Osteoblast (primary cell): ENCODE results near the gene BTN2A1. TPM values are rescaled to one million over a fixed set of nuclear protein-coding genes. Genes with fewer than 3 reads are reported as not detected.

Source experiments
- DNase-seq: peaks from one replicate; pipeline ENCODE4 v3.0.0; 2011; ENCODE audit warnings: low spot score, mixed read lengths; ENCODE audit not compliant: insufficient read length; ENCODE audit errors: missing footprints
- H2AFZ ChIP-seq: 2 replicates; pipeline ENCODE4 v1.6.0; 2011; ENCODE audit warnings: mild to moderate bottlenecking, low read length
- H3K27ac ChIP-seq: 2 replicates; pipeline ENCODE4 v1.5.1; 2011; ENCODE audit warnings: mild to moderate bottlenecking, low read depth, low read length, moderate library complexity
- H3K27me3 ChIP-seq: 2 replicates; pipeline ENCODE4 v1.6.0; 2012; ENCODE audit warnings: mild to moderate bottlenecking, control low read depth, inconsistent platforms, low read length, moderate library complexity; ENCODE audit not compliant: insufficient read depth
- H3K36me3 ChIP-seq: 2 replicates; pipeline ENCODE4 v1.5.1; 2011; ENCODE audit warnings: mild to moderate bottlenecking, low read length, control low read depth, moderate library complexity; ENCODE audit not compliant: insufficient read depth
- H3K4me1 ChIP-seq: 2 replicates; pipeline ENCODE4 v1.5.1; 2011; ENCODE audit warnings: mild to moderate bottlenecking, low read length, control low read depth, moderate library complexity; ENCODE audit not compliant: insufficient read depth
- H3K4me2 ChIP-seq: 2 replicates; pipeline ENCODE4 v1.6.0; 2011; ENCODE audit warnings: mild to moderate bottlenecking, low read length; ENCODE audit not compliant: insufficient read depth
- H3K4me3 ChIP-seq: fragments of 200-600 bp; sonication (generic); 3 replicates; pipeline ENCODE4 v1.5.1; 2012; ENCODE audit warnings: mild to moderate bottlenecking, low read length, inconsistent platforms; ENCODE audit not compliant: insufficient read depth
- H3K79me2 ChIP-seq: 2 replicates; pipeline ENCODE4 v1.6.0; 2012; ENCODE audit warnings: mild to moderate bottlenecking, low read length, control low read depth, inconsistent platforms; ENCODE audit not compliant: insufficient read depth
- H3K9me3 ChIP-seq: 2 replicates; pipeline ENCODE4 v1.5.1; 2011; ENCODE audit warnings: low read depth, low read length, control low read depth
- H4K20me1 ChIP-seq: 2 replicates; pipeline ENCODE4 v1.6.0; 2012; ENCODE audit warnings: mild to moderate bottlenecking, low read length, control low read depth; ENCODE audit not compliant: insufficient read depth
- CTCF ChIP-seq: IDR thresholded peaks from 2 replicates; pipeline ENCODE4 v1.5.1; 2011; ENCODE audit warnings: mild to moderate bottlenecking, low read depth, low read length, moderate library complexity; ENCODE audit errors: extremely low read depth
- total RNA-seq: library from RNA; depleted of rRNA; stranded (reverse); fragments of >200 nt; gene quantifications from 2 replicates; pipeline ENCODE4 v1.2.3, GENCODE V29; 2012

BTN2A1 gene
- total RNA-seq, 1 donor = 10.5 TPM

- H2AFZ ChIP-seq = no peak overlapping the region
- no peak for DNase-seq
- no peaks in the 10 kb centered on the region for H3K9me3 ChIP-seq
- H3K79me2 ChIP-seq = peaks cover 2% of the 10 kb centered on the region
- no peak overlapping the region for H3K4me3 ChIP-seq
- no peak overlapping the region for H3K4me2 ChIP-seq
- H3K27ac ChIP-seq = no peak overlapping the region
- no peaks in the 10 kb centered on the region for H3K27me3 ChIP-seq
- TF ChIP-seq CTCF = no peak
- H4K20me1 ChIP-seq = no peaks in the 10 kb centered on the region
- H3K36me3 ChIP-seq = peaks cover 21% of the 10 kb centered on the region
- peaks cover 15% of the 10 kb centered on the region for H3K4me1 ChIP-seq
Measured at GRCh38 chr6:26471970-26472369, 14.2 kb downstream of the BTN2A1 start.

GRCh38 chr6:26472549-26473290 is 15.0 kb downstream of the BTN2A1 start:
- Histone ChIP-seq H3K4me1 (peaks cover 15% of the 10 kb centered on the region), H3K36me3 (peaks cover 14% of the 10 kb centered on the region), H3K79me2 (peaks cover 2% of the 10 kb centered on the region), H4K20me1 (no peaks in the 10 kb centered on the region), H2AFZ (peak overlapping the region; percentile 82), H3K4me2 (peak overlapping the region; percentile 88), H3K9me3 (no peaks in the 10 kb centered on the region), H3K27me3 (no peaks in the 10 kb centered on the region), H3K4me3 (no peak overlapping the region), H3K27ac (peak overlapping the region; percentile 73)
- DNase-seq = no peak
- no peak for TF ChIP-seq CTCF

- Histone ChIP-seq H3K27me3 (no peaks in the 10 kb centered on the region), H3K36me3 (peaks cover 9% of the 10 kb centered on the region), H4K20me1 (no peaks in the 10 kb centered on the region), H2AFZ (peak overlapping the region; percentile 82), H3K4me1 (peaks cover 15% of the 10 kb centered on the region), H3K27ac (peak overlapping the region; percentile 73), H3K9me3 (no peaks in the 10 kb centered on the region), H3K4me2 (peak overlapping the region; percentile 88), H3K79me2 (peaks cover 2% of the 10 kb centered on the region), H3K4me3 (peak overlapping the region; percentile 68)
- DNase-seq = no peak
- TF ChIP-seq CTCF = no peak
Measured at GRCh38 chr6:26473429-26473757, 15.6 kb downstream of the BTN2A1 start.

GRCh38 chr6:26473758-26474438 is 16.1 kb downstream of the BTN2A1 start:
- peak overlapping the region; percentile 73 for H3K27ac ChIP-seq
- TF ChIP-seq CTCF = no peak
- H3K36me3 ChIP-seq = peaks cover 4% of the 10 kb centered on the region
- no peaks in the 10 kb centered on the region for H3K9me3 ChIP-seq
- peak; percentile 91 for DNase-seq
- no peaks in the 10 kb centered on the region for H4K20me1 ChIP-seq
- H3K4me3 ChIP-seq = peak overlapping the region; percentile 68
- peaks cover 15% of the 10 kb centered on the region for H3K4me1 ChIP-seq
- peak overlapping the region; percentile 88 for H3K4me2 ChIP-seq
- peak overlapping the region; percentile 82 for H2AFZ ChIP-seq
- H3K79me2 ChIP-seq = peaks cover 2% of the 10 kb centered on the region
- H3K27me3 ChIP-seq = no peaks in the 10 kb centered on the region
